Ovary (tissue), 3 donors: ENCODE results near the gene MYO3B.

Source experiments
- EP300 ChIP-seq: sonication (generic); formaldehyde crosslinking; IDR thresholded peaks from one replicate; pipeline ENCODE4 v1.6.1; 2017; ENCODE audit warnings: antibody characterized with exemption
- TF ChIP-seq, protein P1 (sequence below), 3 donors: fragments of 450-650 bp in 2 of 3; fragments of 200-600 bp in 1 of 3; IDR thresholded peaks; one replicate each; pipeline versions ENCODE4 v1.5.1 to v1.8.0; 2016 to 2022; ENCODE audit warnings: antibody characterized with exemption in 3 of 3, mild to moderate bottlenecking in 1 of 3
- donor health status: DM: no; HTN: no; CAD: no.

DNA sequence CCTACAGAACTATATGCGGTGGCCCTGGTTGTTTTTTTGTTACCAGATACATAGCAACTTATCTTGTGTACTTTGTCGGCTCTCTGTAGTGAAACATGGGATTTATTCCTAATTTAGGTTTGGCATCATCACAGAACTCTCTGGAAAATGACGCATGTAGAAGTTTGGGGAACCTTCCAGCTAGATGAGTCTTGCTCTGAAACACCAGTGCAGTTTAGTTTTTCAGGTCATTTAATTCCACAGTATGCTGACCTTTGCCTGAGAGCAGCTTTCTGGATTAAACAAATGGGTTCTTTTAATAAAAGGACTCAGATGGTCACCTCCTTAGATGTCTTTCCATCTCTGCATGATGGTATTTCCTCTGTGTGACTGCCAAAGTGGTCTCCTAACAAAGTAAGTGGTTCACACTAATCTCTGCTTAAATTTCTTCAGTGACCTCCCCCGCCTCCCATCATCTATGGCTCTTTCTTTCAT, 39.9 kb downstream of the MYO3B start:
- TF ChIP-seq, protein P1, sequence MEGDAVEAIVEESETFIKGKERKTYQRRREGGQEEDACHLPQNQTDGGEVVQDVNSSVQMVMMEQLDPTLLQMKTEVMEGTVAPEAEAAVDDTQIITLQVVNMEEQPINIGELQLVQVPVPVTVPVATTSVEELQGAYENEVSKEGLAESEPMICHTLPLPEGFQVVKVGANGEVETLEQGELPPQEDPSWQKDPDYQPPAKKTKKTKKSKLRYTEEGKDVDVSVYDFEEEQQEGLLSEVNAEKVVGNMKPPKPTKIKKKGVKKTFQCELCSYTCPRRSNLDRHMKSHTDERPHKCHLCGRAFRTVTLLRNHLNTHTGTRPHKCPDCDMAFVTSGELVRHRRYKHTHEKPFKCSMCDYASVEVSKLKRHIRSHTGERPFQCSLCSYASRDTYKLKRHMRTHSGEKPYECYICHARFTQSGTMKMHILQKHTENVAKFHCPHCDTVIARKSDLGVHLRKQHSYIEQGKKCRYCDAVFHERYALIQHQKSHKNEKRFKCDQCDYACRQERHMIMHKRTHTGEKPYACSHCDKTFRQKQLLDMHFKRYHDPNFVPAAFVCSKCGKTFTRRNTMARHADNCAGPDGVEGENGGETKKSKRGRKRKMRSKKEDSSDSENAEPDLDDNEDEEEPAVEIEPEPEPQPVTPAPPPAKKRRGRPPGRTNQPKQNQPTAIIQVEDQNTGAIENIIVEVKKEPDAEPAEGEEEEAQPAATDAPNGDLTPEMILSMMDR (IDR thresholded peaks at IDR 0.05), result no peak
- no peak for TF ChIP-seq EP300
